HL-60 (cell line): ENCODE results near the gene CPNE6.

Source experiments
- CTCF ChIP-seq: IDR thresholded peaks from one replicate; pipeline ENCODE4 v1.5.1; 2011; ENCODE audit warnings: low read length, control low read depth, inconsistent platforms; ENCODE audit not compliant: insufficient read depth
- GABPA ChIP-seq: IDR thresholded peaks from 2 replicates; pipeline ENCODE4 v1.6.1; 2012; ENCODE audit warnings: low read depth
- POLR2AphosphoS5 ChIP-seq: IDR thresholded peaks from 2 replicates; pipeline ENCODE4 v1.6.1; 2012; ENCODE audit warnings: low read depth
- REST ChIP-seq: IDR thresholded peaks from 2 replicates; pipeline ENCODE4 v1.6.1; 2012; ENCODE audit warnings: low read depth; ENCODE audit not compliant: insufficient replicate concordance
- SPI1 ChIP-seq: IDR thresholded peaks from 2 replicates; pipeline ENCODE4 v1.6.1; 2012; ENCODE audit warnings: low read depth, mild to moderate bottlenecking, borderline replicate concordance

- TF ChIP-seq CTCF (no peak), POLR2AphosphoS5 (no peak), REST (no peak), GABPA (no peak), SPI1 (no peak)
These were observed 23.5 kb downstream of the CPNE6 start for GRCh38 chr14:24094841-24095270.
